Right atrium auricular region (tissue), 2 donors: ENCODE results near the gene P2RX3. TPM values are rescaled to one million over a fixed set of nuclear protein-coding genes. Genes with fewer than 3 reads are reported as not detected.

Experiments
- DNase-seq: peaks from one replicate; pipeline ENCODE4 v3.0.0-alpha.2; 2019; ENCODE audit warnings: low spot score
- H3K27ac ChIP-seq, 2 donors: fragments of 200-600 bp; sonication (generic); 1 replicate in 1 of 2; 2 replicates in 1 of 2; pipeline ENCODE4 v1.5.1; 2016 to 2019
- H3K27me3 ChIP-seq, 2 donors: fragments of 200-600 bp; sonication (generic); one replicate each; pipeline versions ENCODE4 v1.5.1 to v1.6.0; 2017 to 2019
- H3K36me3 ChIP-seq: fragments of 200-600 bp; sonication (generic); one replicate; pipeline ENCODE4 v1.5.1; 2016
- H3K4me1 ChIP-seq, 2 donors: fragments of 200-600 bp; sonication (generic); one replicate each; pipeline versions ENCODE4 v1.5.1 to v1.6.0; 2017 to 2019
- H3K4me3 ChIP-seq, 2 donors: fragments of 200-600 bp; sonication (generic); 1 replicate in 1 of 2; 2 replicates in 1 of 2; pipeline ENCODE4 v1.5.1; 2017 to 2019; ENCODE audit warnings: mild to moderate bottlenecking in 1 of 2, moderate library complexity in 1 of 2
- H3K9me3 ChIP-seq, 2 donors: fragments of 200-600 bp; sonication (generic); one replicate each; pipeline ENCODE4 v1.5.1; 2019
- total RNA-seq, 2 donors: library from RNA; depleted of rRNA; stranded (reverse); fragments of >200 nt; gene quantifications; one replicate each; pipeline ENCODE4 v1.1.0, GENCODE V29; 2016
- TF ChIP-seq, protein P1 (sequence below), 2 donors: fragments of 200-600 bp; sonication (generic); IDR thresholded peaks; one replicate each; pipeline ENCODE4 v1.5.1; 2019; ENCODE audit warnings: antibody characterized with exemption in 2 of 2

The P2RX3 gene
- total RNA-seq, 2 donors from 2014 or later, result 1.4 TPM; not detected in 1

- Histone ChIP-seq H3K36me3 (peaks cover 53% of the 10 kb centered on the region), H3K4me1 (peaks cover 0 to 39% of the 10 kb centered on the region in 2 donors), H3K27ac (no peak overlapping the region), H3K4me3 (no peak overlapping the region), H3K27me3 (no peaks in the 10 kb centered on the region), H3K9me3 (peaks cover 8 to 15% of the 10 kb centered on the region in 2 donors)
- no peak for DNase-seq
- TF ChIP-seq, protein P1, sequence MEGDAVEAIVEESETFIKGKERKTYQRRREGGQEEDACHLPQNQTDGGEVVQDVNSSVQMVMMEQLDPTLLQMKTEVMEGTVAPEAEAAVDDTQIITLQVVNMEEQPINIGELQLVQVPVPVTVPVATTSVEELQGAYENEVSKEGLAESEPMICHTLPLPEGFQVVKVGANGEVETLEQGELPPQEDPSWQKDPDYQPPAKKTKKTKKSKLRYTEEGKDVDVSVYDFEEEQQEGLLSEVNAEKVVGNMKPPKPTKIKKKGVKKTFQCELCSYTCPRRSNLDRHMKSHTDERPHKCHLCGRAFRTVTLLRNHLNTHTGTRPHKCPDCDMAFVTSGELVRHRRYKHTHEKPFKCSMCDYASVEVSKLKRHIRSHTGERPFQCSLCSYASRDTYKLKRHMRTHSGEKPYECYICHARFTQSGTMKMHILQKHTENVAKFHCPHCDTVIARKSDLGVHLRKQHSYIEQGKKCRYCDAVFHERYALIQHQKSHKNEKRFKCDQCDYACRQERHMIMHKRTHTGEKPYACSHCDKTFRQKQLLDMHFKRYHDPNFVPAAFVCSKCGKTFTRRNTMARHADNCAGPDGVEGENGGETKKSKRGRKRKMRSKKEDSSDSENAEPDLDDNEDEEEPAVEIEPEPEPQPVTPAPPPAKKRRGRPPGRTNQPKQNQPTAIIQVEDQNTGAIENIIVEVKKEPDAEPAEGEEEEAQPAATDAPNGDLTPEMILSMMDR (IDR thresholded peaks at IDR 0.05), result no peak
These were observed 34.1 kb upstream of the P2RX3 start for GRCh38 chr11:57303990-57304579.

- H3K9me3 ChIP-seq, result peaks cover 0 to under 1% of the 10 kb centered on the region in 2 donors
- H3K36me3 ChIP-seq, result peaks cover 53% of the 10 kb centered on the region
- H3K27ac ChIP-seq, result no peak overlapping the region
- no peak for DNase-seq
- no peak overlapping the region for H3K4me3 ChIP-seq
- H3K4me1 ChIP-seq, result peaks cover 0 to 53% of the 10 kb centered on the region in 2 donors
- TF ChIP-seq, protein P1 (IDR thresholded peaks at IDR 0.05), result no peak
- no peaks in the 10 kb centered on the region for H3K27me3 ChIP-seq
These were observed 32.6 kb upstream of the P2RX3 start for GRCh38 chr11:57305523-57305922.

DNA sequence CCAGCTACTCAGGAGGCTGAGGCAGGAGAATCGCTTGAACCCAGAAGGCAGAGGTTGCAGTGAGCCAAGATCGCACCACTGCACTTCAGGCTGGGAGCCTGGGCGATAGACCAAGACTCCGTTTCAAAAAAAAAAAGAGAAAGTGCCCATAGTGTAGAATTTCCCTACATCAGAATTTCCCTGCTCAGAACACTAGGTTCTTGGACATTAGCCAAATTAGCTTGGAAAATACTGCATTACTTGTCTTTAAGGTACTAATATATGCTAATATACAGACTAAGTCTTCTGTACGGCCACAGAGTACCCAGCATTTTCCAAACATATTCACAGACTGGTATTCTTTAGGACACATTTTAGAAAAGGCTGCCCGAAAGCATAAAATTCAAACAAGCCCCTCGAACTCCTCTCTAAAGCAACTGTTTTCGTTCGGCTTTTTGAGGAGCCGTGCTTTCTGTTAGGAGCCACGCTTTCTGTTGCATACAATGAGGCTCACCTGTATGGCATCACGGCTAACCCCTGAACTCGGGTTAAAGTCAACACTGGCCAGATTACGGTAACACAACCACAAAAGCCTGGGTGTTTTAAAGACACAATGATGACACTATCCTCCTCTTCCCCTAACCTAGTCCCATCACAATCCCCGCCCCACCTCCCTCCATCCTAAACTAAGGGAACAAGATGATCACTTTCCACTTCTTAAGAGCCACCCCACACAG, 31.8 kb upstream of the P2RX3 start:
- TF ChIP-seq, protein P1 (IDR thresholded peaks at IDR 0.05), result no peak
- H3K4me1 ChIP-seq, result peaks cover 0 to 61% of the 10 kb centered on the region in 2 donors
- H3K4me3 ChIP-seq, result no peak overlapping the region
- peaks cover 46% of the 10 kb centered on the region for H3K36me3 ChIP-seq
- no peak for DNase-seq
- no peaks in the 10 kb centered on the region for H3K9me3 ChIP-seq
- H3K27ac ChIP-seq, result no peak overlapping the region
- no peaks in the 10 kb centered on the region for H3K27me3 ChIP-seq

- Histone ChIP-seq H3K27me3 (no peaks in the 10 kb centered on the region), H3K27ac (no peak overlapping the region), H3K4me1 (peaks cover 0 to 68% of the 10 kb centered on the region in 2 donors), H3K9me3 (no peaks in the 10 kb centered on the region), H3K36me3 (peaks cover 38% of the 10 kb centered on the region), H3K4me3 (no peak overlapping the region)
- DNase-seq, result no peak
- TF ChIP-seq, protein P1 (IDR thresholded peaks at IDR 0.05), result no peak
These were observed 31.1 kb upstream of the P2RX3 start for GRCh38 chr11:57306940-57307565.

GRCh38 chr11:57307666-57308270, 30.4 kb upstream of the P2RX3 start:
- Histone ChIP-seq H3K36me3 (peaks cover 38% of the 10 kb centered on the region), H3K27me3 (no peaks in the 10 kb centered on the region), H3K9me3 (no peaks in the 10 kb centered on the region), H3K27ac (no peak overlapping the region), H3K4me1 (peaks cover 0 to 75% of the 10 kb centered on the region in 2 donors), H3K4me3 (no peak overlapping the region)
- TF ChIP-seq, protein P1 (IDR thresholded peaks at IDR 0.05), result no peak
- no peak for DNase-seq
